ENCODE data around the gene ZMYM2. TPM values are rescaled to one million over a fixed set of nuclear protein-coding genes. Genes with fewer than 3 reads are reported as not detected.

Gene ZMYM2
- 10 to 100 TPM; 40.0 to 53.3 TPM for total RNA-seq

DNA sequence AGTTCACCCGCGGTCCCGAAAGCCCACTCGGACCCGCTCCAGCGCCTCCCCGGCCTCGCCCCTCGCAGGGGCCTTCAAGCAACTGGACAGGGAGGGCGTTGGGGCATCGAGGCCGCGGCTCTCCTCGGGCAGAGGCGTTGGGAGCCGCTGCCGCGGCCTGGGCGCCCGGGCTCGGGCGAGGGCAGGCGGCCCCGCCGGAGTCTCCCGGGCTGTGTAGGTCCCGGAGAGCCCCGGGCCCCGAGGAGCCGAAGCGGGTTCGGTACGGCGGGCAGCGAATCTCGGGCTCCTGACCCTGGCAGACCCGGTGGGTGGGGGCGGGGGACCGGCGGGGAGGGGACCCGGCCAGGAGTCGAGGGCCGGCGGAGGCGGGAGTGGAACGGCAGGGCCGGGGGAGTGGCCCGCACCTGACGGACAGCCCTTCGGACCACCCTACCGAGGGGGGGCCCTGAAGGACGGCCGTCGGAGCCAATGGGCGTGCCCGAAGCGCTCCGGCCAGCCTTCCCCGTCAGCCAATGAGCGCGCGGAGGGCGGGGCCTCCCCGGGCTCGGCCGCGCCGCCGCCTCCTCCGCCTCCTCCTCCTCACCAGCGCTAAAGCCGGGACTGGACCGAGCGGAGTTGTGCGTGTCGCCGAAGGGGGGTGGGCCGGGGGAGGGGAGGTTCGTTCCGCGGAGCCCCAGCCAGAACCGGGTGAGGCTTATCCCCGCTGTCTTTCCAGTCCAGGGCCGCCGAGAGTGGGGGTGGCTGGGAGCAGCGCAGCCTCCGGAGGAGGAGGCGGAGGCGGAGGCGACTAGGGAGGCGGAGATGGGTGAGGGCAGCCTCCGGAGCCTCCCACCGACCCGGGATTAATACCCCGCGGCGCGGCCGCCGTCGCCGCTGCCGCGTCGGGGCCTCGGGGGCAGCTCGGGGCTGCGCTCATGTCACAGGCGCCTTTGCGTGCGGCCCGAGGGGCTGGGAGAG lies at the start of gene ZMYM2:
Gene ZMYM2 (plus strand): TSS at position 573 of the 957 bp plus-strand sequence. CDS start 34,346 bp downstream, outside the sequence.

Other genes starting within 250 kb of the ZMYM2 start
- gene PSPC1, start 175.8 kb upstream of the ZMYM2 start, total RNA-seq: 10 to 100 TPM; 58.2 to 67.3 TPM
- gene ZMYM5, start 95.1 kb upstream of the ZMYM2 start, total RNA-seq: 10 to 100 TPM; 13.7 to 17.2 TPM
- gene GJA3, start 202.3 kb downstream of the ZMYM2 start, total RNA-seq: 1 to 10 TPM; 2.8 to 9.0 TPM
- gene GJB2, start 234.2 kb downstream of the ZMYM2 start, total RNA-seq: under 1 TPM; 0.33 to 0.34 TPM

All from melanocyte of skin (primary cell).